Measurements from ENCODE around the gene PCGF1.

The PCGF1 gene

DNA sequence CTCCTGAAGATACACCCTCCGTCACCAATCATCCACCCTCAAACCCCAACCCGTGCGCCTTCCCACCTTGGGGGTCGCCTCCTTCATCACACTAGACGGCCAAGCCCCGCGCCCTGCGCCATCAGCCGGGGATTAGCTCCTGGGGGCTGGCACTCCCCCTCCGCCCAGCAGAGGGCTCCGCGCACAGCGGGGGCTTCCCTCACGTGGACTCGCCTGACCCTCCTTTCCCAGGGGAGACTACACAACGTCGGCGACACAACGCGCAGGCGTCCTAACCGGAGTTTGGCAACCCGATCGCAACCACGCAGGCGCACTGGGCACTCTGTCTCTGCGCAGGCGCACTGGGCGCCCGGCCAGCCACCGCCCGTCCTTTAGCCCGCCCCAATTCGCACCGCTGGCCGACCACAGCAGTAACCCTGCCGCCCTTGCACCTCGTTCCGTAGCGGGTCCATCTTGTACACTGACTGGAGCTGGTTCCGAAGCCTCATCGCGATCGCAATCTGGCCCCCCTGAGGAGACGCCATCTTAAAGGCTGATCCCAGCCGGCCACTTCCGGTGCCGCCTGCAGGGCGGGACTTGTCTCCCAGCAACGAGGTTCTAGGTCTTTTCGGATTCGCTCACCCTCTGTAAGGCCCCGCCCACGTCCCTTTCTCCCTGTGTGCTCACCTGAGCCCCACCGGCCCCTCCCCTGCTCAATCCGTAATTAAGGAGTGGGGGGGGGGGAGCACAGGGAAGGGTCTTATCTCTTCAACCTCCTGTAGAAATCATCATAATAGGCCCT lies at the start of gene PCGF1:
Gene PCGF1, minus strand, starts transcription at position 551 of the 781 bp plus-strand sequence. Its CDS starts 27 bp downstream, at position 524.
- Histone ChIP-seq H3K36me3 (ENCODE audit: control insufficient read depth, insufficient read depth, low read length) (no peaks in the 10 kb centered on the region), H3K27ac (ENCODE audit: low read length) (no peak within 1 kb of the TSS), H3K9me3 (ENCODE audit: control insufficient read depth, insufficient read depth, low read length) (no peaks in the 10 kb centered on the region), H3K27me3 (ENCODE audit: control insufficient read depth, insufficient read depth, low read length) (peaks cover 54% of the 10 kb centered on the region), H3K4me3 (ENCODE audit: low read length) (peak within 1 kb of the TSS; percentile 67), H3K4me1 (ENCODE audit: control insufficient read depth, insufficient read depth, low read length) (peaks cover 3% of the 10 kb centered on the region; the same call in 1 of the 2 replicates)
- peak; percentile 97 for DNase-seq (ENCODE audit: low read depth, low spot score)
- no CpG with 5 or more reads among the region's 56 CpGs for WGBS (ENCODE audit: insufficient coverage, insufficient read length)

DNA sequence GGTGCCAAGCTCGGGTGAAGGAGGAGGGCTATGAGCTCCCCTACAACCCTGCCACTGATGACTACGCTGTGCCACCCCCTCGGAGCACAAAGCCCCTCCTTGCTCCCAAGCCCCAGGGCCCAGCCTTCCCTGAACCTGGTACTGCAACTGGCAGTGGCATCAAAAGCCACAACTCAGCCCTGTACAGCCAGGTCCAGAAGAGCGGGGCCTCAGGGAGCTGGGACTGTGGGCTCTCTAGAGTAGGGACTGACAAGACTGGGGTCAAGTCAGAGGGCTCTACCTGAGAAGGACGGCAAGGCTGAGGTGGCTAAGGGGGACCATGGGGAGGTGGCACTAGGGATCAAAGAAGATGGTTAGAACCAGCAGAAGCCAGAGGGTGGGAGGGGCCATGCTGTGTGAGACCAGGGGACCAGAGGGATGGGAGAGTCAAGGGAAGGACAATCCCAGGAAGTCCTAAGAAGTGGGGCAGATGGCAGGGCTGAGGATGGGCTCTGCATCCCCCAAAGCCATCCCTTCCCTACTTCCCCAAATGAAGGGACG lies 49.4 kb upstream of the PCGF1 start:
- no peak for DNase-seq (ENCODE audit: low read depth, low spot score)
- WGBS (ENCODE audit: insufficient coverage, insufficient read length): no CpG with 5 or more reads among the region's 6 CpGs
- Histone ChIP-seq H3K27ac (ENCODE audit: low read length) (no peak overlapping the region), H3K27me3 (ENCODE audit: control insufficient read depth, insufficient read depth, low read length) (peaks cover 3% of the 10 kb centered on the region; the same call in 1 of the 2 replicates), H3K36me3 (ENCODE audit: control insufficient read depth, insufficient read depth, low read length) (no peaks in the 10 kb centered on the region), H3K4me3 (ENCODE audit: low read length) (no peak overlapping the region), H3K9me3 (ENCODE audit: control insufficient read depth, insufficient read depth, low read length) (no peaks in the 10 kb centered on the region), H3K4me1 (ENCODE audit: control insufficient read depth, insufficient read depth, low read length) (peaks cover 5% of the 10 kb centered on the region; the same call in 1 of the 2 replicates)

DNA sequence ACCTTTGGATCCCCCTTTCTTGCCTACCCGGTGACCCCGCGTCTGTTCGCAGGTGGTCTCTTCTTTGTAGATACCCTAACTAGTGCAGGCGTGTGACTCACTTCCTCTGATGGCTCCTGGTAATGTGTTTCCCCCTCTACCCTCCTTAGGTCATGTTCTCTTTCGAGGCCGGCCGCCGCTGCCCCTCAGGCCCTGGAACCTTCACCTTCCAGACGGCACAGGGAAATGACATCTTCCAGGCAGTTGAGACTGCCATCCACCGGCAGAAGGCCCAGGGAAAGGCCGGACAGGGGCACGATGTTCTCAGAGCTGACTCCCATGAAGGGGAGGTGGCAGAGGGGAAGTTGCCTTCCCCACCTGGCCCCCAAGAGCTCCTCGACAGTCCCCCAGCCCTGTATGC lies 48.7 kb upstream of the PCGF1 start:
- Histone ChIP-seq H3K27me3 (ENCODE audit: control insufficient read depth, insufficient read depth, low read length) (peaks cover 3% of the 10 kb centered on the region; the same call in 1 of the 2 replicates), H3K27ac (ENCODE audit: low read length) (no peak overlapping the region), H3K4me1 (ENCODE audit: control insufficient read depth, insufficient read depth, low read length) (peaks cover 5% of the 10 kb centered on the region; the same call in 1 of the 2 replicates), H3K4me3 (ENCODE audit: low read length) (no peak overlapping the region), H3K36me3 (ENCODE audit: control insufficient read depth, insufficient read depth, low read length) (no peaks in the 10 kb centered on the region), H3K9me3 (ENCODE audit: control insufficient read depth, insufficient read depth, low read length) (no peaks in the 10 kb centered on the region)
- no CpG with 5 or more reads among the region's 14 CpGs for WGBS (ENCODE audit: insufficient coverage, insufficient read length)
- no peak for DNase-seq (ENCODE audit: low read depth, low spot score)

DNA sequence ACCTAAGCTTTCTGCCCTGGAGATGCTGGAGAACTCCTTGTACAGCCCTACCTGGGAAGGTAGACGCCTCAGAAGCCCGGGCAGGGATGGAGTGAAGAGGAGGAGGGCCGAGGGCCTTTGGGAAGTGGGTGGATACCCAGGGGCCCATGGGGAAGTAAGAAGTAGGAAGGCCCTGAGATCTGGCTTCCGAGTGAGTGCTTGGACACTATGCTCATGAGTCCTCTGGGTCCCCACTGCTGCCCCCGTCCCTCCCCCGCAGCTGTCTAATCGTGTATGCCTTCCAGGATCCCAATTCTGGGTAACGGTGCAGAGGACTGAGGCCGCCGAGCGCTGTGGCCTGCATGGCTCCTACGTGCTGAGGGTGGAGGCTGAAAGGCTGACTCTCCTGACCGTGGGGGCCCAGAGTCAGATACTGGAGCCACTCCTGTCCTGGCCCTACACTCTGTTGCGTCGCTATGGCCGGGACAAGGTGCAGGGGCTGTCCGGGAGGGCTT lies 48.2 kb upstream of the PCGF1 start:
- H3K9me3 ChIP-seq (ENCODE audit: control insufficient read depth, insufficient read depth, low read length): no peaks in the 10 kb centered on the region
- no peak for DNase-seq (ENCODE audit: low read depth, low spot score)
- peaks cover 3% of the 10 kb centered on the region; the same call in 1 of the 2 replicates for H3K27me3 ChIP-seq (ENCODE audit: control insufficient read depth, insufficient read depth, low read length)
- WGBS (ENCODE audit: insufficient coverage, insufficient read length): no CpG with 5 or more reads among the region's 17 CpGs
- peaks cover 5% of the 10 kb centered on the region; the same call in 1 of the 2 replicates for H3K4me1 ChIP-seq (ENCODE audit: control insufficient read depth, insufficient read depth, low read length)
- no peak overlapping the region for H3K27ac ChIP-seq (ENCODE audit: low read length)
- H3K36me3 ChIP-seq (ENCODE audit: control insufficient read depth, insufficient read depth, low read length): no peaks in the 10 kb centered on the region
- peak overlapping the region; percentile 80; the same call in 1 of the 2 replicates for H3K4me3 ChIP-seq (ENCODE audit: low read length)

DNA sequence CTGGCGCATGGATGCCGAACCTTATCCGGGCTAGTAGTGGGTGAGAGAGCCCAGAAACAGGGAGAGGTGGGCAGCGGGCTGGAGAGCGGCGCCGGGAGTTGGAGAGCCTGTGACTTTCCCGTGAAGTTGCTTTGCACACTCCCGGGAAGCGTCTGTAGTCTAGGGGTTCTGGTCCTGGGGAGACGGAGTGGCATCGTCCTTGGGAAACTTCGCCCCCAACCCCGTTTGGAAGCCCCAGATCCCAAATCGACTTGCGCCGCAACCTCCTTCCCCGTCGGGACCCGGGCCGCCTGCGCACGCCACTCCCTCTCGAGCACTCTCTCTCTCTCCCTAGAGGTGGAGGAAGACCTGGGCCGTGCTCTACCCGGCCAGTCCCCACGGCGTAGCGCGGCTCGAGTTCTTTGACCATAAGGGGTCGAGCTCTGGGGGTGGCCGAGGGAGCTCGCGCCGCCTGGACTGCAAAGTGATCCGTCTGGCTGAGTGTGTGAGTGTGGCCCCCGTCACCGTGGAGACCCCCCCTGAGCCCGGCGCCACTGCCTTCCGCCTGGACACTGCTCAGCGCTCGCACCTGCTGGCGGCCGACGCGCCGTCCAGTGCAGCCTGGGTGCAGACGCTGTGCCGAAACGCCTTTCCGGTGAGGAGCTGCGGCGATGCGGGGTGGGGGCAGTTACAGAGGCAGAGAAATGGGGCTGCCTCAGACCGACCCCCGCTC lies 47.5 kb upstream of the PCGF1 start:
- no peaks in the 10 kb centered on the region for H3K36me3 ChIP-seq (ENCODE audit: control insufficient read depth, insufficient read depth, low read length)
- H3K27ac ChIP-seq (ENCODE audit: low read length): no peak overlapping the region
- peaks cover 5% of the 10 kb centered on the region; the same call in 1 of the 2 replicates for H3K27me3 ChIP-seq (ENCODE audit: control insufficient read depth, insufficient read depth, low read length)
- no peak for DNase-seq (ENCODE audit: low read depth, low spot score)
- H3K9me3 ChIP-seq (ENCODE audit: control insufficient read depth, insufficient read depth, low read length): no peaks in the 10 kb centered on the region
- no CpG with 5 or more reads among the region's 58 CpGs for WGBS (ENCODE audit: insufficient coverage, insufficient read length)
- H3K4me3 ChIP-seq (ENCODE audit: low read length): peak overlapping the region; percentile 80
- H3K4me1 ChIP-seq (ENCODE audit: control insufficient read depth, insufficient read depth, low read length): peaks cover 4% of the 10 kb centered on the region; the same call in 1 of the 2 replicates

DNA sequence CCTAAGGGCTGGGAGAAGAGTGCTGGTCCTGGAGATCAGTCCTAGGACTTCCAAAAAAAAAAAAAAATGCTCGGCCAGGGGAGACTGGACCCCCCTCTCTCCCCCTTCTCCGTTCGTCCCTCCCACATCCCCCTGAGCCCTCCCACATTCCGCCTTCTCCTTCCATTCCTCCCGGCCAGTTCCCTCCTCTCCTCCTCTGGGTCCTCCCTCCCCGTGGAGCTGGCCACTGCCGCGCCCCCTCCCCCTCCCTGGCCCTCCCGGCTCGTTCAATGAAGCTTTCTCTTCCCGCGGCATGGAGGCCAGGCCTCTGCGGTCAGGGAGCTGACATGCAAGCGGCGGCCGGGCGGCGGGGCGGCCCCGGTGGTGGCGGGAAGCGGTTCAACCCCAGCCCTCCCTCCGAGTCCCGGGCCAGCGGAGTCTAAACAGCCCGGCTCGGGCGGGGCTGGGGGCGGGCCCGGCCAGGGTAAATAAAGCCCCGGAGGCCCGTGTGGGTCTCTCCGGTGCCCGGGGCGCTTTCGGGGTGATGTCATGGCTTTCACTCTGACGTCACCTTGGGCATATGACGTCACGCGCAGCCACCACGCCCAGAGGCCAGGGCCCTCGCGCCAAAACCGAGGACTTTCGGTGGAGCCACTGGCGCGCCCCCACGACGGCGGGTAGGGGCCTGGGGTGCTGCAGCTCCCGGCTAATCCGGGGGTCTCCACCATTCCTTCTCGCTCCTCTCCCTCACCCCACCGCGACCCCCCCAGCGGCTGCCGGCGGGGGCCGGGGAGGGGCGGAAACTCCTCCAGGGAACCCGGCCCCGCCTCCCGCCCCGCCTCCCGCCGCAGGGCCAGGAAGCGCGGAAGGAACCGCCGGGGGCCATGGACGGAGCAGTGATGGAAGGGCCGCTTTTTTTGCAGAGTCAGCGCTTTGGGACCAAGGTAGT lies 46.7 kb upstream of the PCGF1 start, which contains the start of the genes DOK1 and LOXL3:
Gene DOK1, plus strand, starts transcription at position 829 of the 928 bp plus-strand sequence. Its CDS starts 35 bp downstream, at position 864.
Gene LOXL3, minus strand, starts transcription at position 51 of the 928 bp plus-strand sequence. CDS start 1,308 bp downstream, outside the sequence.
- Histone ChIP-seq H3K4me1 (ENCODE audit: control insufficient read depth, insufficient read depth, low read length) (peaks cover 4% of the 10 kb centered on the region; the same call in 1 of the 2 replicates), H3K9me3 (ENCODE audit: control insufficient read depth, insufficient read depth, low read length) (no peaks in the 10 kb centered on the region), H3K27ac (ENCODE audit: low read length) (no peak within 1 kb of the TSS), H3K27me3 (ENCODE audit: control insufficient read depth, insufficient read depth, low read length) (peaks cover 5% of the 10 kb centered on the region; the same call in 1 of the 2 replicates), H3K4me3 (ENCODE audit: low read length) (peak within 1 kb of the TSS; percentile 80), H3K36me3 (ENCODE audit: control insufficient read depth, insufficient read depth, low read length) (no peaks in the 10 kb centered on the region)
- no peak for DNase-seq (ENCODE audit: low read depth, low spot score)
- no CpG with 5 or more reads among the region's 73 CpGs for WGBS (ENCODE audit: insufficient coverage, insufficient read length)

DNA sequence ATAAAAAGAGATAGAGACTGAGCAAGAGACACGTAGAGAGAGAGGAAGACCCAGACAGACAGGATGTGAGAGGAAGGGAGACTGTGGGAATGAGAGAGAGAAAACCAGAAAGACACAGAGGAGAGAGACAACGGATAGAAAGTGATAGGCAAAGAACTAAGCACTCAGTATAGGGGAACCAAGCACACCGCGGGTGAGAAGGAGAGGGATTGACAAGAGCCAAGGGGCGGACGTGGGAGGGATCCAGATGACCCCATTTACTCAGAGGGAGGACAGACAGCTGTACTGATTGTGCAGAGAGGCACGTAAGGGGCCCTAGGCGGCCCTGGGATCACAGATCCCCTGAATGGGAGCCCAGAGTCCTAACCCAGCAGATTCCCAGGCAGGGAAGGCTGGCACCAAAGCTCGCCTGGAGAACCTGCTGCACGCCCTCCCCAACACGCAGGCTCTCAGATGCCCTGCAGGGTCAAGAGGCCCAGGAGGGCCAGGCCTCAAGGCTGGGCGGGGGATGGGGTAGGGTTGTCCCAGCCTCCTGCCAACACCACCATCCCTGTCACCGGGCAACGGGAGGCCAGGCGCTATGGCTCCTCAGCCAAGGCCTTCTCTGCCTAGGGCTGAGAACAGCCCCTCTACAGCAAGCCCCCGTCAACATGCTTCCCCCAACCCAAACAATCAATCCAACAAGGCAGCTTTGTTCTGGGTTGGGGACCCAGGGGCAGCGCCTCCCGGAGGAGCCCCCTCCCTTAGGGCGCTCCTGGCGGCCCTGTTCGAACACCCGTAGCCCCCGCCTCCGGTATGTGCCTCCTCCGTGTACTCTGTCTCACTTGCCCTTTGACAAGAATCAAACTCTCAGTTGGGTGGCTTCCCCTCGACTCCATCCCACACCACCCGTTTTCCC lies 45.7 kb upstream of the PCGF1 start:
- Histone ChIP-seq H3K4me3 (ENCODE audit: low read length) (peak overlapping the region; percentile 80; the same call in 1 of the 2 replicates), H3K36me3 (ENCODE audit: control insufficient read depth, insufficient read depth, low read length) (no peaks in the 10 kb centered on the region)

DNA sequence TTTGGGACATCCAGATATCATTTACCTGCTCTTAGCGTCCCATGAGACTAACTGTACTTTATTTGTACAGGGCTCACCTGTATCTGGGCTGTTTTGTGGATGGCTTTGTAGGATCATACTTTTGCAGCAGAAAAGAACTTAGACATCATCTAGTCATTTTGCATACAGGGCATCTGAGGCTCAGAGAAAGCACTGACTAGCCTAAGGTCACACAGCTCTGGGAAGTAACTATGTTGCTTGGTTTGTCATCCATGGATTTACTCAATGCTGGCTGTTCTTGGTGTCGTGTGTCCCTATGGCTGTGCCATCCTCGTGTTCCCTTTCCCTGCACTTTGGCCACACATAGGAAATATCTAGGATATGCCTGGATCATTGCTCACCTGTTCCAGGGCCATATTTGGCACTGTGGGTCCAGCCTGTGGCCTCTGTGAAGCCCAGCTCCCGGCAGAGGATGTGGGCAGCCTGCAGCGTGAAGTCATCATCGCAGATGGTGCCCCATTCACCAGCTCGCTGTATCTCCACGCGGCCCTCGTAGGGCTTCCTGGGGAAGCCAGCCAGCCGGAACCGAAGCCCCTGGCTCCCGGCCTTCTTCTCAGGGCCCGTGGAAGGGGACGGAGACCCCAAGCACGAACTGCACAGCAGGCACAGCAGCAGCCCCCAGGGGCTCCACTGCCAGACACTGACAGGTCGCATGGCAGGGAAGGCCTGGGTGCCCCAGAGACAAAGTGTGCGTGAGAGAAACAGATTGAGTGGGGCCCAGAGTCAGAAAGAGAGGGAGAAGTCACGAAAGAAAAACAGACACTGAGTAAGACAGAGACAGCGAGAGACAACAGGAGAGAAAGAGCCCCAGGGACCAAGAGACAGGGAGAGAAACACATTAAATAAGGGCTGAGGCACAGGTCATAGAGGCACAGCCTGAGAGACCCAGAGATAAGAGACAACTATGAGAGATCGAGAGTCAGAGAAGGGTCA lies 44.7 kb upstream of the PCGF1 start:
- Histone ChIP-seq H3K27me3 (ENCODE audit: control insufficient read depth, insufficient read depth, low read length) (peaks cover 7% of the 10 kb centered on the region; the same call in 1 of the 2 replicates), H3K4me3 (ENCODE audit: low read length) (no peak overlapping the region), H3K9me3 (ENCODE audit: control insufficient read depth, insufficient read depth, low read length) (no peaks in the 10 kb centered on the region), H3K27ac (ENCODE audit: low read length) (no peak overlapping the region), H3K4me1 (ENCODE audit: control insufficient read depth, insufficient read depth, low read length) (peaks cover 4% of the 10 kb centered on the region), H3K36me3 (ENCODE audit: control insufficient read depth, insufficient read depth, low read length) (no peaks in the 10 kb centered on the region)
- WGBS (ENCODE audit: insufficient coverage, insufficient read length): no CpG with 5 or more reads among the region's 21 CpGs
- no peak for DNase-seq (ENCODE audit: low read depth, low spot score)

More for the DNA sequence above, 45.7 kb upstream of the PCGF1 start:
- peaks cover 4% of the 10 kb centered on the region for H3K4me1 ChIP-seq (ENCODE audit: control insufficient read depth, insufficient read depth, low read length)
- H3K27ac ChIP-seq (ENCODE audit: low read length): no peak overlapping the region
- no peaks in the 10 kb centered on the region for H3K9me3 ChIP-seq (ENCODE audit: control insufficient read depth, insufficient read depth, low read length)
- no CpG with 5 or more reads among the region's 27 CpGs for WGBS (ENCODE audit: insufficient coverage, insufficient read length)
- H3K27me3 ChIP-seq (ENCODE audit: control insufficient read depth, insufficient read depth, low read length): peaks cover 5% of the 10 kb centered on the region; the same call in 1 of the 2 replicates
- DNase-seq (ENCODE audit: low read depth, low spot score): no peak

All from iPS DF 6.9 (cell line).